Glomerular visceral epithelial cell (primary cell): ENCODE data around the gene MTR.
"Not testable (repeated sequence)": the region's sequence is repeated elsewhere in the genome, so short reads cannot be mapped to it uniquely, and the experiment has no call there.

Experiments
- DNase-seq: peaks from one replicate; pipeline ENCODE4 v3.0.0-alpha.2; 2016; ENCODE audit errors: extremely low spot score

Gene MTR

DNA sequence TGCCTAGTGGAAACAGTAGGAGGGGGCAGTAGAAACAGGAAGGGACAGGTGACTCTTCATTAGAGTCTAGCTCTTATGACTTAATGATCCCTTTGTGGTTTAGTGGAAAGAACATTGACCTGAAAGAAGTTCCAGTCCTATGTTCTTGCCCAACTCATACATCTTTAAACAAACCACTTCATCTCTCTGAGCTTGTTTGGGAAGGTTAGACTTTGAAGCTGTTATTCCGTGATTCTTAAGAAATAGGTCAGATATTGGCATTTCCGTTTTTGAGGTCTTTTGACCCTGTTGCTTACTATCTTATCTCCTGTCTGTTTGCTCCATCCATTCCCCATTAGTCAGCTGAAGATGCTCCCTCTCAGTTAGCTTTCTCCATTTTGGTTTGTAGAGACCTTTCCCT, 38.5 kb downstream of the MTR start:
- no peak for DNase-seq

- no peak for DNase-seq
Observed at GRCh38 chr1:236834876-236835275, 39.8 kb downstream of the MTR start.

- no peak for DNase-seq
Observed at GRCh38 chr1:236835491-236835890, 40.4 kb downstream of the MTR start.

DNA sequence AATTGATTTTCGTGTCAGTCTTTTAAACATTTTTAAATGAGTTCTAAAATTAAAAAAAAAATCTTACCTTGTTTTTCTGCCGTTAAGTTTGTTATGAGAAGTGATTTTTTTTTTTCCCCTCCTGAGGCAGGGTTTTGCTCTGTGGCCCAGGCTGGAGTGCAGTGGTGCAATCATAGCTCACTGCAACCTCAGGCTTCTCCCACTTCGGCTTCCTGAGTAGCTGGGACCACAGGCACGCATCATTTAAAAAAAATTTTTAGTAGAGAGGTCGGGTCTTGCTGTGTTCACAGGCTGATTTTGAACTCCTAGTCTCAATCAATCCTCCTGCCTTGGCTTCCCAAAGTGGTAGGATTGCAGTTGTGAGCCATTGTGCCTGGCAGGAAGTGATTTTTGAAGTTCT, 41.1 kb downstream of the MTR start:
- no peak for DNase-seq

DNA sequence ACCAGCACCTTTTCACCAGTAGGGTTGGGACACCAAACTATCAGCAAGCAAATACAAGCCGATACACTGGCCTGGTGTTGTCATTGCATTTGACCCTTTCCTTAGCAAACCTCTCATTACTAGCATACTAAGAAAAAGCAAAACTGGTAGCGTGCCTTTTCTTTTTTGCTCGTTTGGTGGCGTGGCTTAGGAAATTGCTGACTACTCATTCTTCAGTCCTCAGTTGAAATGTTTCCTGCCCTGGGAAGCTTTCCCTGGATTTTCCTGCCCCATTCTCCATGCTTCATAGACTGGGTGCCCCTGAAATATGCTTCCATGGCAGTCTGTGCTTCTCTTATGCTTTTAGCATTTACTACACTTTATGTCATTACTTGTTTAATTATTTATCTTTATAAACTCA, 42.0 kb downstream of the MTR start:
- DNase-seq: no peak

- DNase-seq: no peak
Observed at GRCh38 chr1:236837897-236838296, 42.8 kb downstream of the MTR start.

DNA sequence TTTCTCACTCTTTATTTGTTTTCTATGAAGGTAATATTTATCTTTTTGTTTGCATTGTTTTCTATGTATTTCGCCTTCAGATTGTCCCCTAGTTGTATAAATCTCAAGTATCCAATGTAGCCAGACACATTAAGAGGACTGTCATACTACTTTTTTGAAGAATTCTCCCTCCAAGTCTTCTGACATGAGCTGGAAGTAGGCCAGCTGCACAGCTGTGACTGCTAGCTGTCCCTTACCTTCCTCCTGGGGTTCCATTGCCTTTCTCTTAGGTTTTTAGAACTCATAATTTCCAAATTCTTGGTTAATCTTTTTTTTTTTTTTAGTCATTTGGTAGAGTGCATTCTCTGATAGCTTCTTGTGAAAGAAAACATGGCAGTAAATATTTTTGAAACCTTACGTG, 46.2 kb downstream of the MTR start:
- no peak for DNase-seq

DNA sequence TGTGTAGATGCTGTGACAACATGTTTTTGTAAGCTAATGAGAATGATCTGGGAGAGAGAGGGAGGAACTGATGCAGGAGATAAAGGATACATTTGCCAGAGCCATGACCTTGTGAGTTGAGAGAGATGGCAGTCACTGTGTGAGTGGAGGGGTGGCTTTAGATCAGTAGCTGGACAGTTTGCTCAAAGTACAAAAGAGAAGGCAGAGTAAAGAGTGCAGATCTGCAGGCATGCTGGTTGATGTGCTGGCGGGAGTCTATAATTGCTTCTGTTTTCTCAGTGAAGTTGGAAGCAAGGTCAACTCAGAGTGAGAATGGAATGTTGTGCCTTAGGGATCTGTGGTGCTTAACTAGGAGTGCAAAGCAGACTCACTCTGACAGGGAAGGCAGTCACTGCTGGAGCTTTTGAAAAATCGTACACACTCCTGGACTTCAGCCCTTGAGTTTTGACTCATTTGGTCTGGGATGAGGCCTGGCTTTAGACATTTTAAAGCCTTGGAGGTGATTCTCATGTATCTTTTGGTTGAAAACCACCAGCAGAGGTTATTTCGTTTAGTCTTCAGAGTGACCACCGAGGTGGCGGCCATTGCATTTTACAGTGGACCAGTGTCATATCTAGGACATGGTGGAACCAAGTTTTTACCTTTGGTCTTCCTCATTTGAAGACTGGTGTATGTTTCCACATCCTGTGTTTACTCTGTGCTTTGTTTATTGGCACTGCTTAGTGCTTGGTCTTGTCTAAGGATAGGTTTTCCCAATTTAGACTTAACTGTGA, 49.6 kb downstream of the MTR start:
- DNase-seq: no peak

DNA sequence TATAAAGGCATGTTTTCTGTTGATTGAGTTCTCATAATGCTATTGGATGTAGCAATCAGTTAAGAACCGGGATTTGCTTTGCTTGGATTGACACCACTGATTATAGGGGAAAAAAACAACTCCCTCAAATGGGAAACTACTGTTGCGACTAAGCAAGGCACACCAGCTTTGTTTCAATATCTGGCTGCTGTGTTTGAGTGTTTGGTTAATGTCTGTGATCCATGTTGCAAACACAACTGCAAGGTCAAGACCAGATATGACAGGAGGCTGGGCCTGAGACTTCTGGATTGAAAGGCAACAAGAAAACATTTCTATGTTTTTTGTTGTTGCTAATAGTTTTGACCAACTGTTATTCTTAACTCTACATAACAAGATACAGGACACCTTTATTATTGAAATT, 50.7 kb downstream of the MTR start:
- DNase-seq: no peak

DNA sequence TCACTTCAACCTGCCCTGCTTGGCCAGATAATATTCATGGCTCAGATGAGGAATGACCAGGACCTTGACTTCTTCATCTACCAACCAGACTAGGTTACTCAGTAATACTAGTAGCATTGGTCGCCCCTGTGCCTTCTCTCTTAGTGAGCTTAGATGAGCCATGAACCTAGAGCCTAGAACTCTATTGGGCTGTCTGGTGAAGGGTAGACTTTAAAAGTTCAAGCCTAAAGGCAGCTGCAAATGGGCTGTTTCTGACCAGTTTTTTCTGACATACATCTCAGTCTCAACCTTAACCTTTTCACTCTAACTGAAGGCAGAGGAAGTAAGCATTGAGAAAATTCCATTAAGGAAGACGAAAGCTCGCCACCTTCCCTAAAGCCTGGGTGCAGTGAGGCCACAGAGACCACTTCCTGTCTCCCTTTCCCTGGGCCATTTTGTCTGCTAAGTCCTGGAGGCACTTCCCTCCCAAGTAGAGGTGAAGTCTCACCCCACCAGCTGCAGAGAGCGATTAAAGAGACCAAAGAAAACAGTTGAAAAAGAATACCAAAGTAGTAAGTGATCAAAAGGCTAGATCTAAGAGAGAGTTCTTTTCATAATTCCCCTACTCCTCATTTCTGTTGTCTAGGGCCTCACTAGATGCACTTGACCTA, 53.3 kb downstream of the MTR start:
- DNase-seq: no peak

- no peak for DNase-seq
Observed at GRCh38 chr1:236850077-236850979, 55.2 kb downstream of the MTR start.

DNA sequence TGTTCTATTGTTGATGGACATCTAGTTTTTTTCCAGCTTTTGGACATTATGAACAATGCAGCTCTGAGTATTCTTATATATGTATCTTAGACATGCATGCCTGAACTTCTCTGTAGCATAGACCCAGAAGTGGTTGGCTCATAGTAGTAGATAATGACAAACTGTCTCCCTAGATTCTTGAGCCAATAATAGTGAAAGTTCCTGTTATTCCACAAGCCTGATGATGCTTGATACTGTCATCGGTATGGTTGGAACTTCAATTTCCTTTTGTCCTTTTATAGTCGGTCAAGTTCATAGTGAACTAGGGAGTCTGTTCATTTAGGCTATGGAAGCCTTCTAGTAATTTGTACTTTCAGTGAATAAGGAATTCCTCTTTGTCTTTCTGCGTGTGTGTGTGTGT, 56.8 kb downstream of the MTR start:
- DNase-seq: no peak

DNA sequence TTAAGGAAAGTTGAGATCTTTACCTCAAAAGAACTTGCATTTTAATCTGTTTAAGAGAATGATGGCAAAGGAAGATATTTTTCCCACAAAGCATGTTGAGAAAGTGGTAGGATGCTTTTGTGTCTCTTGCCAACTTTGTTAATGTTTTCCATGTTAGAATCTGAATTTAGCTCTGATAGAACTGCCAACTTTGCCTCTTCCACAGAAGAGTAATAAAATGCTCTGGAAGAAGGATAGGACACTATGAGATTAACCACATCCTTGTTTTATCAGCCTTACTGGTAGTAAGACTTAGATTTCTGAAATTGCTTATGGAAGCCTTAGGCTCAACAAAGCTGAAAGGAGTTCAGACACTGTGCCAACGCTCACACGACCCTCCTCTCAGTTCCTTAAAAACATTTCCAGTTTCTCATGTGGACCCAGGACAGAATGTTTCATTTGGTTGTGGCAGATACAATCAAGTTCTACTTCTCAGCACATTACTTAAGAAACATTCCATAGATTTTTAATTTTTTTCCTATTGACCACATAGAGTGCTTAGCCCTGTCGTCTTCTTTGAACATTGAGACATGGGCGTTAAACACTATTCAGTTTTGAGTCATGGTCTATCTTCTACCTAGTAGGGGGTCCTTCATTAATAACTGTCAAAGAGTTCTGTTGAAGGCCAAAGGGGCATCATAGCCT, 59.0 kb downstream of the MTR start:
- peak; percentile 6 for DNase-seq

- DNase-seq: peak; percentile 37
Observed at GRCh38 chr1:236854605-236854983, 59.5 kb downstream of the MTR start.

- DNase-seq: not testable (repeated sequence)
Observed at GRCh38 chr1:236856649-236857048, 61.6 kb downstream of the MTR start.

DNA sequence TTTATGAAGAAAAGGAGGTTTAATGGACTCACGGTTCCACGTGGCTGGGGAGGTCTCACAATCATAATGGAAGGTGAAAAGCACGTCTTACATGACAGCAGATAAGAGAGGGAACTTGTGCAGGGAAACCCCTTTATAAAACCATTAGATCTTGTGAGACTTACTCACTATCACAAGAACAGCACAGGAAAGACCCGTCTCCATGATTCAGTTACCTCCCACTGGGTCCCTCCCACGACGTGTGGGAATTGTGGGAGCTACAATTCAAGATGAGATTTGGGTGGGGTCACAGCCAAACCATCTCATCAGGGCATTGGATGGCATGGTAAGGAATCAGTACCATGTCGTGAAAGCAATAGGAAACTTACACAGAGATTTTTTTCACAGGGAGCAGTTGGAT, 63.1 kb downstream of the MTR start:
- DNase-seq: no peak

DNA sequence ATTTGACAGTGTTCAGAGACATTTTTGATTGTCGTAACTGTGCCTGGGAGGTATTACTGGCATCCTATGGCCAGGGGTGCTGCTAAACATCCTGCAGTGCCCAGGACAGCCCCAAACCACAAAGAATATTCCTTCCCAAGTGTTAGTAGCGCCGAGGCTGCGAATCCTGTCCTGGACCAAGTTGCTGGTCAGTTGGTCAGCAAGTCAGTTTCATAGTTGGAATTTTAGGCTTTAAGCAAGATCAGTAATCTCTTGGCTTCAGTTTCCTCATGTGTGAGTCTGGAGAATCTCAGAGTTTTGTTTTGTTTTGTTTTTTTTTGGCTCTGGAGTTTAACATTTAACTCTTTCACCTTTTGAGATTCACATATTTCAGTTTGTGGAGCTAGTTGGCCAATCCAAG, 65.0 kb downstream of the MTR start:
- no peak for DNase-seq

GRCh38 chr1:236860674-236861073, 65.6 kb downstream of the MTR start:
- DNase-seq: no peak

- no peak for DNase-seq
Observed at GRCh38 chr1:236861560-236862218, 66.6 kb downstream of the MTR start.

DNA sequence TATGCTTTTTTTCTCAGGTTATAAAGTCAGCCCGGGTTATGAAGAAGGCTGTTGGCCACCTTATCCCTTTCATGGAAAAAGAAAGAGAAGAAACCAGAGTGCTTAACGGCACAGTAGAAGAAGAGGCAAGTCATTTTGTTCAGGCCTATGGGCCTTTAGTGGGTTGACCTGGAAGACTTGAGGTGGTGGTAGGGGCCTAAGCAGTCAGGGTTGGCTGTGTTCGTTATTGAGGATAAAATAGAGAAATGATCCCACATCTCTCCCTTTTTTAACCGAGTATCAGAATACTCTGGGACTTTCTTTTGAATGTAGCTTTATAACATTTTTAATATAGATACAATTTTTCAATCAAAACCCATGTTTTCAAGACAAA, 67.1 kb downstream of the MTR start:
- DNase-seq: no peak

GRCh38 chr1:236862615-236863211, 67.6 kb downstream of the MTR start:
- DNase-seq: peak; percentile 59
